GM18511 (cell line): ENCODE data around the gene IKZF2.

Source experiments
- ATAC-seq: cut with Tn5 transposase; IDR thresholded peaks from one replicate; pipeline ENCODE4 v1.9.1; 2021; ENCODE audit warnings: mild to moderate bottlenecking, moderate library complexity; ENCODE audit not compliant: unreplicated experiment

IKZF2 gene

GRCh38 chr2:213156717-213157116, 5.3 kb upstream of the IKZF2 start:
- ATAC-seq = no peak

GRCh38 chr2:213152888-213153287, 1.5 kb upstream of the IKZF2 start:
- ATAC-seq = no peak

GRCh38 chr2:213152065-213152794, 818 bp upstream of the IKZF2 start:
- ATAC-seq = peak; percentile 23

- ATAC-seq = no peak
Observed at GRCh38 chr2:213150315-213151097, 906 bp downstream of the IKZF2 start.

- ATAC-seq = no peak
Observed at GRCh38 chr2:213149949-213150314, 1.5 kb downstream of the IKZF2 start.

- ATAC-seq = no peak
Observed at GRCh38 chr2:213149294-213149875, 2.0 kb downstream of the IKZF2 start.

- no peak for ATAC-seq
Observed at GRCh38 chr2:213148572-213149261, 2.7 kb downstream of the IKZF2 start.

- peak; percentile 11 for ATAC-seq
Observed at GRCh38 chr2:213147538-213147937, 3.9 kb downstream of the IKZF2 start.

GRCh38 chr2:213145715-213146242, 5.6 kb downstream of the IKZF2 start:
- ATAC-seq = no peak

GRCh38 chr2:213137064-213137463, 14.3 kb downstream of the IKZF2 start:
- no peak for ATAC-seq

GRCh38 chr2:213129311-213129710, 22.1 kb downstream of the IKZF2 start:
- ATAC-seq = no peak

- ATAC-seq = no peak
Observed at GRCh38 chr2:213125646-213126347, 25.6 kb downstream of the IKZF2 start.

GRCh38 chr2:213122725-213123124, 28.7 kb downstream of the IKZF2 start:
- ATAC-seq = no peak

- ATAC-seq = no peak
Observed at GRCh38 chr2:213121690-213122089, 29.7 kb downstream of the IKZF2 start.

- ATAC-seq = peak; percentile 85
Observed at GRCh38 chr2:213119061-213119809, 32.2 kb downstream of the IKZF2 start.

- ATAC-seq = no peak
Observed at GRCh38 chr2:213108308-213108707, 43.1 kb downstream of the IKZF2 start.

GRCh38 chr2:213107728-213108127, 43.7 kb downstream of the IKZF2 start:
- no peak for ATAC-seq

- no peak for ATAC-seq
Observed at GRCh38 chr2:213105212-213105611, 46.2 kb downstream of the IKZF2 start.

GRCh38 chr2:213104903-213105202, 46.6 kb downstream of the IKZF2 start:
- no peak for ATAC-seq
